HG02970 (cell line): ENCODE measurements around the gene INSIG1.
A peak's percentile ranks its signal among the peaks of the same experiment; 100 is the strongest.

Experiments
- ATAC-seq: cut with Tn5 transposase; IDR thresholded peaks from one replicate; pipeline ENCODE4 v1.9.1; 2021; ENCODE audit warnings: mild to moderate bottlenecking, moderate library complexity, moderate number of reproducible peaks; ENCODE audit not compliant: unreplicated experiment, low FRiP score

The INSIG1 gene

DNA sequence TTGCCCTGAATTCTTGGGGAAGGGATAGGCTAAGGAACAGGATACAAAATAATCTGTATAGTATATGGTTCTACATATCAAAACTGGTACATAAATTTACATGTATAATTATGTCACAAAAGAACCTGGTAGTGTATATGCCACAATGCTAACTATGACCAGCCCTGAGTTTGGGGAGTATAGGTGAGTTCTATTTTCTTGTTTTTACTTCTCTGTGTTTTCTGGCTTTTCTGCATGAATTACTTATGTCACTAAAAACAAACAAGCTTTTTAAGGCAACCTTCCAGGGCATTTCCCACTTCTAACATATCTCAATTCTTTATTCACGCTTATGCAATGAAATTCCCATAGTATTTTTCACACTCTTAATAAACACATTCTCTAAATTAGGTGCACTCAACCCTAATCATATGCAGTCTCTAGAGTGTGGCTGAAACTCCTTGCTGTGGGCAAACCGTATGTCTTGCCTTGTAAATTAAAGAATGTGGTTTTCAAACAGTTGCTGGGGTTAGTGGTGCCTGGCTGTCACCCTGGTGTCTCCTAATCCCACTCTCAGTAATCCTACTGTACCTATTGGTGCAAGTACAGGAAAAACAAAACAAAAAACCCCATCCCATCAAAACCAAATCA is 14.0 kb upstream of the INSIG1 start:
- no peak for ATAC-seq

DNA sequence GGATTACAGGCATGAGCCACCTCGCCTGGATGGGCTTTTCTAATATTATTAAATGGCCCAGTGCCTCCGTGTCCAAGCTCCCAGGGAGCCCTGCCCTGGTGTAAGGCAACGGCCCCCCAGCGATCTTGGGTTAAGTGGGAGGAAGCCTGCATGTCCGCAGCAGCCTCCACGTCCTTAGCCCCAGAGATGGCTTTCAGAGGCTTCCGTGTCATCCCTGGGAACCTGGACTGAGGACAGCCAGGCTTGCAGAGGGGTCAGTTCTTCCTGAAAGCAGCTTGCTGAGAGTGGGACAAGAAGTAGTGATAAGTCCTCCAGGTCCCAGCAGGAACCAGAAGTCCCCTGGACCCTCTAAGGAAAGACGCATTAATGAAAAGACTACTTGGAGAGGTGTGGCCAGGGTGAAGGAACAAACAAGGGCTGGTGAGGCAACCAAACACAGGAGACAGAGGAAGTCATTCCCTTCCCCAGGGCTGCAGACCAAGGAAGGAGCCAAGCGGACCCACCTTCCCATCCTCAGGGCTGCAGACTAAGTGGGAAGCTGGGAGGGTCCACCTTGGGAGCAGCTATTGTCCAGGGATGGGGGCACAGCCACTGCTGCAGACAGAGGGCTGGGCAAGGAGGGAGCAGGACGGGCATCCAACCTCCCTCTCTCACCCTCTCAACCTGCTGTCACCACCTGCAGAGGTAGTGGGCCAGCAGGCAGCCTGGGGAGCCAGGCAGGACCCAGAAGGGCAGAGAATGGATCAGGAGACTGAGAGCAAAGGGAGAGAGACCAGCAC is 13.0 kb upstream of the INSIG1 start:
- ATAC-seq: no peak

DNA sequence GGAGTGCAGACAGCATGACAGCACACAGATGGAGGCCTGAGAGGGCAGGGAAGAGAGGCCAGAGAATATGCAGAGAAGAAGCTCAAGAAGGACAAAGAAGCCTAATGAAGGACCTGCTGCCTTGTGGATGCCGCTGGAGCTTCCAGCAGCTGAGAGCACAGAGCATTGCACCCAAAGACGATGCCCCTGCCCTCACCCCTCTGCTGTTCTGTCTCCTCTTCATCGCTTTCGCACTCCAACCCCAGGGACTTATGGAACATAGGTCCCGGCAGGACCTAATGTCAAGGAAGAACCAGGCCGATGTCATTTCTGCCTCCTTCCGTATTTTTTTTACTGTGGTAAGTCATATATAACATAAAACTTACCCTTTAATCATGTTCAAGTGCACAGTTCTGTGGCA is 12.3 kb upstream of the INSIG1 start:
- no peak for ATAC-seq

DNA sequence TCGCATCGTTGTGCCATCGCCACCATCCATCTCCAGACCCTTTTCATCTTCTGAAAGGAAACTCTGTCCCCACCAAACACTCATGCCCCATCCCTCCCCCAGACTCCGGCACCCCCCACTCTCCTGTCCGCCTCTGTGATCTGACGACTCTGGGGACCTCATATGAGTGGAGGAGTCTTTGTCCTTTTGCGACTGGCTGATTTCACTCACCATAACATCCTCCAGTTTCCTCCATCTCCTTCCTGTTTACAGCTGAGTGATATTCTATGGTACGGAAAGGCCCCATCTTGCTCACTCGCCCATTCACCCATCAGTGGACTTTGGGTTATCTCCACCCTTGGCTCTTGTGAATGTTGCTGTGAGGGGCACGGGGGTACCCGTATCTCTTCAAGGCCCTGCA is 11.8 kb upstream of the INSIG1 start:
- ATAC-seq: no peak

DNA sequence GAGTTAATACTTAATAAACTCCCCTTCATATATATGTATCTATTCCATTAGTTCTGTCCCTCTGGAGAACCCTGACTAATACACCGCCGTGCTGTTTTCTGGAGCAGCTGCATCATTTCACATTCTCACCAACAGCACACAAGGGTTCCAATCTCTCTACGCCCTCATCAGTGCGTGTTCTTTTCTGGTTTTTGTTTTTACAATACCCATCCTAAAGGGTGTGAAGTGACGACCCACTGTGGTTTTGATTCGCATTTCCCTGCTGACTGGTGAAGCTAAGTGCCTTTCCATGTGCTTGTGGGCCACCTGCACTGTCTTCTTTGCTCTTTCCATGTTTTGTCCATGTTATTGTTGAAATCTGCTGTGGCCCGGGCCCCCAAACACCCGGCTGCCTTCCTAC is 11.0 kb upstream of the INSIG1 start:
- no peak for ATAC-seq

DNA sequence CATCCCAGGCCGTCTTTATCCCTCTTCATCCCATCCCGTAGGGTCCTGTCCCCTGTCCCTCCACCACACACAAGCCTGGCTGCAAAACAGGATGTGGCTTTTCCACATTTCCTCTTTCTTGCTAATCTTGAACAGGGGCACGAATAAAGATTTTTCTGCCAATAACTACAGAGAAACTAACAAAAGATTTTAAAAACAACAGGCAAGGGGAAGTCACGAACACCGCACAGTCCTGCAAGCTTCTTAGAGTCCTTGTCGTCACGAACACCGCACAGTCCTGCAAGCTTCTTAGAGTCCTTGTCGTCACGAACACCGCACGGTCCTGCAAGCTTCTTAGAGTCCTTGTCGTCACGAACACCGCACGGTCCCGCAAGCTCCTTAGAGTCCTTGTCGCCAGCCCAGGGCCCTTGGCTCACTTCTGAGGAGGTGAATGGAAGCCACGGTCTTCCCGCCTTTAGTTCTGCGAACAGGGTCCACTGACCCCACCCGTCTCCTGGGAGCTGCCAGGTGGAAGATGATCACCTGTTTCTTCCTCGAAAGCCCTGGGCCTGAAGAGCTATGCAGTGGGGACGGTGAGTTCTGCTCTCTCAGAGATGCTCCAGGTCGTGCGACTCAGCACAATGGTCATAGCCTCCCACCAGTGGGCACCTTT is 10.3 kb upstream of the INSIG1 start:
- no peak for ATAC-seq

DNA sequence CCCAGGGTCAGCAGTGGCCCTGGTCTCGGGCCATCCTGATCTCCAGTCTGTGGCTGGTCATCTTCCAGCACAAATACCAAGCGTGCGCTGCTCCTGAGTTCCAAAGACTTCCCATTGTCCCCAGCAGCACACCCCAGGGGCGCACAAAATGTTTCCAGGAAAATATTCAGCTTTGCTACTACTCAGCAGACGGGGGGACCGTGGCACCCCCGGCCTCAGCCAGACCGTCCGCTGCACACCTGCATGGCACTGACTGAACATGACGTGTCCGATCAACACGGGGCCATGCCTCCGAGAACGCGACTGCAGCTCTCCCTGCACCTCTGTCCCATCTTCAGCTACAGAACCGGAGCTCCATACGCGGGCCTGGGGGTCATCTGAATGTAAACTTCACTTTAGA is 9.6 kb upstream of the INSIG1 start:
- ATAC-seq: no peak

DNA sequence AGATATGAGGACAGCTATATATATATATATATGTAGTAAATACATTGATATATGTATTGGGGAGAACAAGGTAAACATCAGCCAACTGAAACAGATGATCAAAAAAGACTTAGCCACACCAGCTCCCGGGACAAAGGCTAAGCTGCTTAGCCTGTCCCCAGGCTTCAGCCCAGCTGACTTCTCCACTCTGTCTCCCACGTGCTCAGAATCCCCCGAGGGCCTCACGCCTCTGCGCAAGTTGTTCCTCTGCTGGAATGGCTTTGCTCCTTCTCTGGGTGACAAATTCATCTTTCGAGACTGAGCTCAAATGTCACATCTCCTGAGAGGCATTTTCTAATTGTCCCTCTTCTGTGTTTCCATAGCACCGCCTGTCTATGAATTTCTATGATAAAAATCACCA is 8.6 kb upstream of the INSIG1 start:
- no peak for ATAC-seq

DNA sequence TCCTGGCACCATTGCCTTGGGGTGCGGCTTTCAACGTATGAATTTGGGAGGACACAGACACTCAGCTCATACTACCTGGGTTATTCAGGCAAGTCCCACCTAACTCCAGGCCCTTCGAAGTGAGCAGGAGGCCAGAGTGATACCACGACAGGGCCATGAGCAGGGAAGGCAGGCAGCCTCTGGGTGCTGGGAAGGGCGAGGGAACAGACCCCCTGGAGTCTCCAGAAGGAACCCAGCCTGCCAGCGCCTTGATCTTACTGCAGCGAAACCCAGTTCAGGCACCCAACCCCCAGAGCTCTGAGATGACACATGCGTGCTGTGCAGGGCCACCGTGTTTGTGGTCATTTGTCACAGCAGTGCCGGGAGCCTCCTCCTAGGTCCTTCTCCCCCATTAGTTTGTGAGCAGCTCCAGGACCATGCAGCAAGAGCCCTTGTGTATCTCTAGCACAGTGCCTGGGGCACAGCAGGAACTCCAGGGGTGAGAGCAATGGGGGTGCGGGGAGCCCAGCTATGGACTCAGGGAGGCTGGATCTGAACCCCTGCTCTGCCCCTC is 7.7 kb upstream of the INSIG1 start:
- ATAC-seq: no peak

DNA sequence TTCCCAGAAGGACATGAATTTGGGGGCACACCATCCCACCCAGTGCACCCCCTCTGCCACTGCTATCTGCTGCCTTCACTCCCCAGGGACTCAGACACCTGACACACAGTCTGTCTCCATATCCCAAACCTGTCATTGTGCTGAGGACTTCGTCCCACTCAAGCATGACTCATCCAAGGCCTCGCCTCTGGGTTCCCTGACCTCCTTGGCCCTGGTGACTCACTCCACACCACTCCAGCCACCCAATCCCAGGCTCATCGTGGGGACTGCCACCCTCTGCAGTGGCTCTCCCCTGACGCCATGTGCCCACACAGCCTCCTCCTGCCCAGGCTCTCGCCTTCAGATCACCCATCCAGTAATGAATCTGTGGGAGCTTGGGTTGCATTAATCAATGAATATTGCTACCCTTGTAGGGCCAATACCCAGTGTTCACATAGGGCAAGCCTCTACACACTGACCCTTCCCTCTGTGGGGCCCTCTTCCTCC is 6.6 kb upstream of the INSIG1 start:
- no peak for ATAC-seq

DNA sequence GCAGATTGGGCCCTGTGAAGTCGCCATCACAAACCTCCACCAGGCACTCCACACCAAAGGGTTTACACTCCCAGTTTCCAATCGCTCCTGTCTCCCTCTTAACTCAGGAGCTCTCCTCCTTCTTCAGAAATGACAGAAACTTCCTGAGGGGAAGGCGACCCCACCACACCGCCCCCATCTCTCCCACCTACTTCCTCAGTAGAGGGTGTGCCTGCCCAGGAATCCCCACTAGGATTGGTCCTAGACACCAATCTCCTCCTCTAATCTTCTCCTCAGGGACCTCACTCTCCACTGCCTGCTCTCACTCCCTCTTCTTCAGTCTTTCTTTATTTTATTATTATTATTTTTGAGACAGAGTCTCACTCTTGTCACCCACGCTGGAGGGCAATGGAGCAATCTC is 5.9 kb upstream of the INSIG1 start:
- no peak for ATAC-seq

DNA sequence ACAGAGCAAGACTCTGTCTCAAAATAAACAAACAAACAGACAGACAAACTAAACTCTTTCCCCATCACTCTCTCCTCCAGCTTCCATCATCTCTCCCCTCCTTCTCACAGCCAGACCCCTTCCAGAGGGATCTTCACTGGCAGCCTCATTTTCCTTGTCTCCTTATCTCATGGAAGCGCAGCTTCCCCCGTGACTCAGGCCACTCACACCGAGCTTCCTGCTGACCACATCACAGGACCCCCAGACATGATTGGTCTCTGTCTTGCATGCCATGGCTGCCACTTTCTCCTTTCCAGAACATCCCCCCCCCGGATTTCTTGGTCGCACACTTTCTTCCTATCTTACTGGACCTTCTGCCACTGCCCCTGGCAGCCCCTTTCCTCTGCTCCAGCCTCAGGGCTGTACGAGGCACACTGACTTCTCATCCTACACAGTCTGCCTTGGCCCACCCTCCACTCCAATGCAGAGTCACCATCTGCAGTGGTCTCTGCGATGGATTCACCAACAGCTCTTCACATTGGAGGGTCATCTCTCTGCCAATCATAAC is 4.9 kb upstream of the INSIG1 start:
- no peak for ATAC-seq

DNA sequence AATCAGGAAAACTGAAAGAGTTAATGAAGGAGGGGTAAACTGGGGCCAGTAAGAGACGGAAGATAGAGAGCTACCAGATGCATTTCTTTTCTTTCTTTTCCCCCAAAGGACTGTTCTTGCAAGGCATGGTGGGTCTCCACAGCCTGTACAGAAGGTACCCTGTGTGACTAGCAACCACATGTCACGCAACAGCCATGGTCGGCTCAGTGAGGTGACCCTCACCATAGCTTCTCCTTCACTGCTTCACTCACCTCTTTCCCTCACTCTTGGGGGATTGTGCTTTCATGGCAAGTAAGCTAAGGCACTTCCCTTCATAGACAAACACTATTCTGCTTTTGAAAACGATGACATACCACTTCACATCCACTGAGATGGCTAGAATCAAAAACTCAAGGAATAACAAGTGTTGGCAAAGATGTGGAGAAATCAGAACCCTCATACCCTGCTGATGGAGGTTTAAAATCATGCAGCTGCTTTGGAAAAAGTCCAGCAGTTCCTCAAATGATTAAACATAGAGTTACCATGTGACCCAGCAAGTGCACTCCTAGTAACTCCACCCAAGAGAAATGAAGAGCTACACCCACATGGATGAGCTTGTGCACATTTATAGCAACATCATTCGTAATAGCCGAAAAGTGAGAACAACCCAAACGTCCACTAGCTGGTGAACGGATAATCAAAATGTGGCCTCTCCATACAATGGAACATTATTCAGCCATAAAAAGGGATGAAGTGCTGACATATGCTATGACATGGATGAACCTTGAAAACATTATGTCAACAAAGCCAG is 3.8 kb upstream of the INSIG1 start:
- ATAC-seq: no peak

DNA sequence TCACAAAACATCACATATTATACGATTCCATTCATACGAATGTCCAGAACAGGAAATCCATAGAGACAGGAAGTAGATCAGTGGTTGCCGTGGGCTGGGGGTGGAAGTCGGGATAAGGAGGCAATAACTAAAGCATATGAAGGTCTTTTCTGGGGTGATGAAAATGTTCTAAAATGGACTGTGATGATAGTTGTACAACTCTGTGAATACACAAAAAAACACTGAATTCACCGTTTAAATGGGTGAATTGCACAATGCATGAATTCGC is 3.2 kb upstream of the INSIG1 start:
- ATAC-seq: no peak

DNA sequence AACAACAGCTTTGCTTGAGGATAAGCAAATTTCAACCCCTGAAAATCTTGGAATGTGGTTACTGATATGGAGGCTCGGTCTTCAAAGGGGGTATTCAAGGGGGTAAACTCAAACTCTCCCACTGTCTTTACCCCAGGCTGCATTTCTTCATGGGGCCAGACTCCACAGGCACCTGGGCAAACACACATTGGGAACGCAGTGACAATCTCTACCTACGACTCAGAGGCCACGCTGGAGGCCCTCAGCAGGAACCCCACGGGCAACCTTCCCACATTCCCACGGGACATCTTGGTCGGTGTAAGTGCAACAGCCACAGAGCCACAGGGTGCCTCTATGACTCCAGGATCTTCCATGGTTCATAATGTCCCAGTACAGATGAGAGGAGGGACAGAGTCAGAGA is 2.2 kb upstream of the INSIG1 start:
- no peak for ATAC-seq

DNA sequence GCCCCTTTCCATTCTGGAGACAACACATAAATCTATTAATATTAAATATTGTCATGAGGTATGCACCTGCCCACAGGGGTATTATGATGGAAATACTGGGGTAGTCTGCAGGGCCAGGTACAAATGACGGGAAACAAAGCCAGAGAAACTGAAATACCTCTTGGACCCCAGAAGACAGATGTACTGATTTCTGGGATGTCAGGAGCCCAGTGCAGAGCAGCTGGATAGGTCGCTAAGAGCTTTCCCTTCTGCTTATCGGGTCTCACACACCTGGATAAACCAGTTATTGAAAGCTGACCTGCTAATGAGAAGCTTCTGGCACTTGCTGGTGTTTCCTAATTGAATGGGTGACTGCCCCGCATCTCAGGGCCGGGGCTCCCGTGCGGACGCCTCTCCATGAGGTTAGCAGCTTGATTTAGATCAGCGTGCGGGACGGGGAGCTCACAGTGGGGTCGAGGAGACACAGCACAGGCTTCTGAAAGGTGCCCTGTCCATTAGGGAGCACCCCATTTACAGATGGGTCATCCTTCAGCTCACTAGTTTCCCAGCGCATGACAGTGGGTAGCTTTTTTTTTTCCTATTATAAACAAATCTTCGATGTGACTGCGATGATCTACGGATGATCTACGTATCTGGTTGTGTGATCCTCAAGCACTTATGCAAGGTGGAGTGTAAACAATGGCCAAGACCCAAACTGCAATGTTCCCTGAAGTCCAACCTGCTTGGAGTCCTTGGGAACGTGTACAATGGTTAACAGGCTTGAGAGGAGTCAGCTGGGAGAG is 1.5 kb upstream of the INSIG1 start:
- ATAC-seq: no peak

DNA sequence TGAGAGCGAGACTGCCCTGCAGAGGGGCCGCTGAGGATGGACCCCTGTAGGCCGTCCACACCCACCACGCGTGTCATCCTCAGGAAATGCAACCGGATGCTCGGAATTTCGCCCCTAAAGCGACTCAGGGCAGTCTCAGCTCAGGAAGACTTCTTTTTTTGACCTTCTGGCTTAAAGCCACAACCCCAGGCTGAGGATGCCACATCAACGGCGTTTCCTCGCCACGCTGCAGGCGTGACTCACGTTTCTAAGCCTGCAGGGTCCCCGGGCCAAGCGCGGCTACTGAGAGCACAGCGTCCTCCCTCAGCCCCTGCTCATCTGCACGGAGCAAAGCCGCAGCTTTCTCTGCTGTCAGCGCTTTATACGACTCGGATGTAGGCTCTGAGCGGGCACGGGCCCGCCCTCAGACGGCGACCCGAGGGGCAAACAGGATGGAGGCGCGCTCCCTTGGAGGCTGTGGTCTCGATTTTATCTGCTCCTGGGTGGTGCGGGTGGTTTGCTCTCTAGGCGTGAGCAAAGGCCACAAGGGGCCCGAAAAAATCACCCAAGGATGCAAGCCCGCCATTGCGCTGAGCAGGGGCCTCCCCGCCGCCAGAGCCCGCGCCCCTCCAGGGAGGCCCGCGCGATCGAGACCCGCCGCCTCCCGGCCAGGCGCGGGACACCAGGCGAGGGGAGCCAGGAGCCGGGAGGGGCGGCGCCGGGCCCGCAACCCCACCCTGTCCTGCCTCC is 726 bp upstream of the INSIG1 start:
- peak; percentile 40 for ATAC-seq

DNA sequence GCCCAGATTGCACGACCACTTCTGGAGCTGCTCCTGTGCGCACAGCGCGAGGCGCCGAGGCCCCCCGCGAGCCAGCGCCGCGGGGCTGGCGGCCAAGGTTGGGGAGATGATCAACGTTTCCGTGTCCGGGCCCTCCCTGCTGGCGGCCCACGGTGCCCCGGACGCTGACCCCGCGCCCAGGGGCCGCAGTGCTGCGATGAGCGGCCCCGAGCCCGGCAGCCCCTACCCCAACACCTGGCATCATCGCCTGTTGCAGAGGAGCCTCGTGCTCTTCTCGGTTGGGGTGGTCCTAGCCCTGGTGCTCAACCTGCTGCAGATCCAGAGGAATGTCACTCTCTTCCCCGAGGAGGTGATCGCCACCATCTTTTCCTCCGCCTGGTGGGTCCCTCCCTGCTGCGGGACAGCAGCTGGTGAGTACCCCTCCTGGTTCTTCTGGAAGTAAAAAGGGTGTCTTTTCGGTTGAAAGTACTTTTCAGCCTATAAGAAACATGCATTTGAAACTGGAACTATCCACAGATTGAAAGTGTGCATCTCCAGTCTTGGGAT is 683 bp downstream of the INSIG1 start:
- no peak for ATAC-seq
